Activated CD8-positive, alpha-beta memory T cell treated with anti-CD3 and anti-CD28 coated beads for 24 hours (primary cell): ENCODE data around the gene CREB3L1.
"Not testable (repeated sequence)": the region's sequence is repeated elsewhere in the genome, so short reads cannot be mapped to it uniquely, and the experiment has no call there.

Source experiments
- DNase-seq: peaks from one replicate; pipeline ENCODE4 v3.0.0-alpha.2; 2020

CREB3L1 gene

GRCh38 chr11:46298699-46299433 is 21.4 kb downstream of the CREB3L1 start:
- no peak for DNase-seq

DNA sequence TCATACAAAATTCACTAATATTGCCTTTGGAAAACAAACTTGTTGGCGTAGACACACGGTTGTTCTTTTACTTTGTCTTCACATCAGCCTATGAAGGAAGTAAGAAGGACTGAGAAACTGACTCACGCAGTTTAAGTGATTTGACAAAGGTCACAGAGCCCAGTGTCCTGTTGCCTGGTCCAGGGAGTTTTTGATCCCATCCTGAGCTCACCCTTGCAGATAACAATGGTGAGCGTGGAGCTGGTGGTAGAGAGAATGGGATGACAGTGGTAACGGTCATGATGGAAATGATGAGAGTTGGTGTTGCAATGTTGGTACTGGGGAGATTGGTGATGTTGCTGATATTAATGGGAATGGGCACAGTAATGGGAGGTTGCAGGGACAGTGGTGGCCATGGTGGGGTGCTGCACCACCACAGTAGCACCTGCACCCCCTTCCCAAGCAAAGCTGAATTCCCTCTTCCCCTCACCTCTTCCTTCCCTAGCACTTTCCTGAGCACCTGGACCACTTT is 22.0 kb downstream of the CREB3L1 start:
- DNase-seq: no peak

DNA sequence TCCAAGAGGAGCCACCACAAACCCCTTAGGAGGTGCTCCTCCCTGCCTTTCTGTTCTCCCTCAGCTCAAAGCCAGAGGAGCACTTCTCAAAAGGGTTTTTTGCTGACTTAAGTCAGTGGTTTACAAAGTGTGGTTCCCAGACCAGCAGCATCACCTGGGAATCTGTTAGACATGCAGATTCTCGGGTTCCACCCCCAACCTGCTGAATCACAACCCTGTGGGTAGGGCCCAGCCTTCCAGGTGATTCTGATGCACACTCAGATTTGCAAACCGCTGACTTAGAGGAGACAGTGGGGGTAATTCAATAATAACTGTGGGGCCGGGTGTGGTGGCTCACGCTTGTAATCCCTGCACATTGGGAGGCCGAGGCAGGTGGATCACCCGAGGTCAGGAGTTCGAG is 22.8 kb downstream of the CREB3L1 start:
- DNase-seq: no peak

DNA sequence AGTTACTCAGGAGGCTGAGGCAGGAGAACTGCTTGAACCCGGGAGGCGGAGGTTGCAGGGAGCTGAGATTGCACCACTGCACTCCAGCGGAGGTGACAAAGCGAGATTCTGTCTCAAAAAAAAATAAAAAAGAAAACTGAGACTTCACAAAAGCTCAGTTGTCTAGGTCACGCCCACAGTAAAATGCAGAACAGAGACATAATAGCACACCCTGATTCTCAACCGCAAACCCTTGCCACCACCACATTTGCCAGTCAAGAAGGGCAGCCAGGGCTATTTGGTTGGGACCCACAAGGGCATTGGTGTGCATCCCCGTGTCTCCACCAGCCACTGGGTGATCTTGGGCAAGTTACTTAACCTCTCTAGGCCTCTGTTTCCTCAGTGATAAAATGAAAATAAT is 25.4 kb downstream of the CREB3L1 start:
- no peak for DNase-seq

GRCh38 chr11:46304036-46304435 is 26.6 kb downstream of the CREB3L1 start:
- DNase-seq: not testable (repeated sequence)

DNA sequence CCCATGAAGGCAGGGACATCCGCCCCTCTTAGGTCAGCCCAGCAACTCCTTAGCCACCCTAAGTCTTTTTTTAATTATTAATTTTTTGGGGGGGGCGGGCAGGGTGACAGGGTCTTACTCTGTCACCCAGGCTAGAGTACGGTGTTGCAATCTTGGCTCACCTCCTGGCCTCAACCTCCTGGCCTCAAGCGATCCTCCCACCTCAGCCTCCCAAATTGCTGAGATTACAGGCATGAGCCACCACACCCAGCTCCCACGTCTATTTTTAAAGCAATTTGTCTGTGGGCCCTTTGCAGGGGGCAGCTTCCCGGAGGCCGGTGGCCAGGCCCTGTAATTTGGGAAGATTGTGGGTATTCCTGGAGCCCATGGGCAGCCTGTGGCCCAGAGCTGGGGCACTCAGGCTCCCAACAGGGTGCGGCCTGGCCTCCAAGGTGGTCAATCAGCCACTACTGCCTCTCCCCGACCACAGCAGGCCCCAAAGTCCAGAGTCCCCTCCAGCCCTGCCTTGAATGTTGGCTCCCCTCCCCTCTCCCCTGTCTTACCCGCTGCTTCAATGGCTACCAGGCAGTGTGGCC is 27.2 kb downstream of the CREB3L1 start:
- DNase-seq: no peak

- no peak for DNase-seq
These were observed 27.8 kb downstream of the CREB3L1 start for GRCh38 chr11:46305295-46305694.

DNA sequence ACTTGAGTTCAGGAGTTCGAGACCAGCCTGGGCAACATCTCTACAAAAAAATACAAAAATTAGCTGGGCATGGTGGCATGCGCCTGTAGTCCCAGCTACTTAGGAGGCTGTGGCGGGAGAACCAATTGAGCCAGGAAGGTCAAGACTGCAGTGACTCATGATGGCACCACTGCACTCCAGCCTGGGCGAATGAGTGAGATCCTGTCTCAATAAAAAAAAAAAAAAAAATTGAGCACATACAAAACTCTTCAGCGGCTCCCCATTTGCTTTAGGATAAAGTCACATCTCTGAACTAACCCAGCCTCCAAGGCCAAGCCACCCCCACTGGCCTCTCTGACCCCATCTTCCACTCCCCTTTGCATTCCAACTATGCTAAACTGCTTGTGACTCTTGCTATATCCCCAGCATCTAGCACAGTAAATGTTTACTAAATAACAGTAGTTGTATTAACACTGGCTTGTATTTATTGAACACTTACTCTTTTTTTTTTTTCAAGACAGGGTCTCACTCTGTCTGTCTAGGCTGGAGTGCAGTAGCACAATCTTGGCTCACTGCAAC is 28.9 kb downstream of the CREB3L1 start:
- no peak for DNase-seq

DNA sequence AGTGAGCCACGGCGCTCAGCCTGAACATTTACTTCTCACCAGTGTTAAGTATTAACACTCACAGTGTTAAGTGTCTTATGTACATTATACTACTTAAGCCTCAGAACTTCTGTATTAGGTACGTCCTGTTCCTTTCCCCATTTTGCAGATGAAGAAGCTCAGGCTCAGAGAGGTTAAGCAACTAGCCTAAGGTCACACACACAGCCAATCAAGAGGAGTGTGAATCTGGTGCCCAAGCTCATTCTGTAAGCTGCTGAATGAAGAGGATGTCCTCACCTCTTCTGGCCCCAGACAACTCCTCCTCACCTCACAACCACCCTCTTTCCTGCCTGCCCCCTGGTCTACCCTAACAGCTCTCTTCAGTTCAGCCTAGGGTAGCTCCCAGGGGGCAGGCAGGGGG is 29.9 kb downstream of the CREB3L1 start:
- DNase-seq: no peak

DNA sequence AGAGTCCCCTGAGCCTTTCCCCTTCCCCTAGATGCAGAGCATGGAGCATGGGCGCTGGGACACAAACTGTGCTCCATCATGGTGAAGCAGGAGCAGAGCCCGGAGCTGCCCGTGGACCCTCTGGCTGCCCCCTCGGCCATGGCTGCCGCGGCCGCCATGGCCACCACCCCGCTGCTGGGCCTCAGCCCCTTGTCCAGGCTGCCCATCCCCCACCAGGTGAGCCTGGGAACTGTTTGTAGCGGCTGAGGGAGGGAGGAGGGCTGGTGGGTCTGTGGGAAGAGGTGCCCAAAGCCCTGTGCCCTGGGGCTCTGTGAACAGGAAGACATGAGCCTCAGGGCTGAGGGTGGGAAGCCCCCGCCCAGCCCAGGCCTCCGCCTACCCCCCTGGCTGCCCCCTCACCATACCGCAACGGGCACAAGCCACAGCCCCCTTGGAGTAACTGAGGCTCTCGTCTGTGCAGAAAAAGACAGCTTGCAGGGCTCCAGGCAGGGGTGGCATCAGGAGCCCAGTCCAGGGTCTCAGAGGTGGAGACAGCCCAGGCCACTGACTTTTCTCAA is 30.4 kb downstream of the CREB3L1 start:
- DNase-seq: no peak

GRCh38 chr11:46308631-46309419 is 31.4 kb downstream of the CREB3L1 start:
- DNase-seq: peak; percentile 85

DNA sequence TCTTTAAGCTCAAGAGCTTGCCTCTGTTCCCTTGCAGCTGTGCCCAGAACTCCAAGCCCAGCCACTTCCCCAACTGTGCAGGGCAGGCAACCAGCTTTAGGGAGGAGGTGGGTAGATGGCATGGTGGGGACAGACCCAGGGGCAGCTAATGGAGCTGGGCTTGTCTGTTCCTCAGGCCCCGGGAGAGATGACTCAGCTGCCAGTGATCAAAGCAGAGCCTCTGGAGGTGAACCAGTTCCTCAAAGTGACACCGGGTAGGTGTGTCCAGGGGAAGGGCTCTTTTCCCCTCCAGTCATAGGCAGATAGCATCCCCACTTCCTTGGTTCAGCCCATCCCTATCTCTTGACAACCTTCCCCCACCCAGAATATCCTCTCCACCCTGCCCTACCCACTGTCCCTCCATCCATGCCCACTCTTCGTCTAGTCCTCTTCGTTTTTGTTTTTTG is 32.4 kb downstream of the CREB3L1 start:
- DNase-seq: no peak

DNA sequence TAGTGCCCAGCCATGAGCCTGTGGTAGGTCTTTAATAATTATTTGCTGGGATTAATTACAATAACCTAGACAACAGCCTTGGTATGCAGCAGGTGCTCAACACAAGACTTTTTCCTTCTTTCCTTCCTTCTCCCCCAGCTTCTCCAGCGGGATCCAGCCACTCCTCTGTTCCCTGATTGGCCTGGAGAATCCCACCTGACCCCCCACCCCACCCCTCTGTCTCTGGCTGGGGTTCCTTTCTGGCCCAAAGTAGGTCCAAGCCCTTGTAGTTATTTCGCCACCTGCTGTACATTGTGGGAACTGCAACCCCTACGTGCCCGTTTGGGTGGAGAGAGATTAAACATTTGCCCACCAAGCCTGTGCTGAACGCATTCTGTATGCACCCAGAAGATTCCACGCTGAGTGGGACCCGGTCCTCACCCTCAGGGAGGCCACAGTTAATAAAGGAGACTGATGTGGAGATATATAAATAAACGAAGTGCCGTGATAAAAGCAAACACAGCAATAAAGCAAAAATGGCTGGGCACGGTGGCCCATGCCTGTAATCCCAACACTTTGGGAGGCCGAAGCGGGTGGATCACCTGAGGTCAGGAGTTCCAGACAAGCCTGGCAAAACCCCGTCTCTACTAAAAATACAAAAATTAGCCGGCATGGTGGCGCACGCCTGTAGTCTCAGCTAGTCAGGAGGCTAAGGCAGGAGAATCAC is 37.7 kb downstream of the CREB3L1 start:
- DNase-seq: peak; percentile 91

- no peak for DNase-seq
These were observed 38.5 kb downstream of the CREB3L1 start for GRCh38 chr11:46315783-46316563.

GRCh38 chr11:46319074-46319453 is 41.6 kb downstream of the CREB3L1 start:
- peak; percentile 62 for DNase-seq

GRCh38 chr11:46321757-46322156 is 44.3 kb downstream of the CREB3L1 start:
- DNase-seq: no peak

DNA sequence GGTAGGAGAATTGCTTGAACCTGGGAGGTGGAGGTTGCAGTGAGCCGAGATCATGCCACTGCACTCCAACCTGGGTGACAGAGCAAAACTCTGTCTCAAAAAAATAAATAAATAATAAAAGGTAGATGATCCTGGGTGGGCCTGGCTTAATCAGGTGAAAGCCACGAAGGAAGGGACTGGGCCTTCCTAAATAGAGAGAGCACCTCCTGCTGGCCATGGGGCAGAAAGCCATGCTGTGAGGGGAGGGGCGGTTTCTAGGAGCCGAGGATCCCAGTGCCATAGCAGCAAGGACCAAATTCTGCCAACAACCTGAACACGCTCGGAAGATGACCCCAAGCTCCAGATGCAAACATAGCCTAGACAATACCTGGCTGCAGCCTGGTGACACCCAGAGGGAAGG is 45.3 kb downstream of the CREB3L1 start:
- no peak for DNase-seq

GRCh38 chr11:46326813-46327416 is 49.5 kb downstream of the CREB3L1 start:
- DNase-seq: no peak

DNA sequence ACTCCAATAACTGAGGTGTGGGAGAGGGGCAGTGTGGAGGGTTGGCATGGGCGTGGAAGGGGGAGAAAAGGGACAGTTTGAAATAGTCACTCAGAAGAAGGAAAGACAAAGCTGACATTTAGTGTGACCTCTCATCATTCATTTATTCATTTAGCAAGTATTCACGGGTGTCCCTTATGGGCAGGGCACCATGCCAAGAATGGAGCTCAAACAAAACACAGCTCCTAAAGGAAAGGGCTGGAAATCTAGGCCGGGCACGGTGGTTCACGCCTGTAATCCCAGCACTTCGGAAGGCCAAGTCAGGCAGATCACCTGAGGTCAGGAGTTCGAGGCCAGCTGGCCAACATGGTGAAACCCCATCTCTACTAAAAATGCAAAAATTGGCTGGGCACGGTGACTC is 50.4 kb downstream of the CREB3L1 start:
- no peak for DNase-seq

GRCh38 chr11:46330154-46330553 is 52.7 kb downstream of the CREB3L1 start:
- DNase-seq: no peak
